Left ventricle myocardium inferior (tissue), 1 donor: ENCODE results near the gene ASL. TPM values are rescaled to one million over a fixed set of nuclear protein-coding genes. Genes with fewer than 3 reads are reported as not detected.

Source experiments
- DNase-seq: peaks from one replicate; pipeline ENCODE4 v3.0.0-alpha.2; 2020
- H3K27ac ChIP-seq: fragments of 200-600 bp; replicated peaks from 2 replicates; pipeline ENCODE4 v1.8.0; 2021
- H3K27me3 ChIP-seq: fragments of 200-600 bp; 2 replicates; pipeline ENCODE4 v1.8.0; 2021; ENCODE audit warnings: low read depth
- H3K36me3 ChIP-seq: fragments of 200-600 bp; 2 replicates; pipeline ENCODE4 v1.8.0; 2021
- H3K4me1 ChIP-seq: fragments of 200-600 bp; 2 replicates; pipeline ENCODE4 v1.8.0; 2021
- H3K4me3 ChIP-seq: fragments of 200-600 bp; 2 replicates; pipeline ENCODE4 v1.8.0; 2021; ENCODE audit warnings: mild to moderate bottlenecking, moderate library complexity
- H3K9me3 ChIP-seq: fragments of 200-600 bp; replicated peaks from 2 replicates; pipeline ENCODE4 v1.8.0; 2021
- intact Hi-C: fragments of 100-400 bp; cut with micrococcal nuclease; formaldehyde crosslinking; loops from one replicate; pipeline ENCODE4 v1.11.0; 2022
- total RNA-seq: library from RNA; stranded (reverse); fragmentation: NEBNext Ultra II Directional; extraction: Animal tissue kit (Norgen Biotek cat#: 25700); gene quantifications from one replicate; pipeline ENCODE4 v1.2.1, GENCODE V29; 2021
- TF ChIP-seq, protein P1 (sequence below): fragments of 200-600 bp; IDR thresholded peaks from 2 replicates; pipeline ENCODE4 v1.8.0; 2021; ENCODE audit warnings: antibody characterized with exemption, mild to moderate bottlenecking, borderline replicate concordance
- donor health status: DM: no; HTN: yes; CAD: no; lungs with severe emphysema.

Gene ASL
- total RNA-seq, 1 donor from 2014 or later, result 8.5 TPM

- no peak for DNase-seq
- TF ChIP-seq, protein P1, sequence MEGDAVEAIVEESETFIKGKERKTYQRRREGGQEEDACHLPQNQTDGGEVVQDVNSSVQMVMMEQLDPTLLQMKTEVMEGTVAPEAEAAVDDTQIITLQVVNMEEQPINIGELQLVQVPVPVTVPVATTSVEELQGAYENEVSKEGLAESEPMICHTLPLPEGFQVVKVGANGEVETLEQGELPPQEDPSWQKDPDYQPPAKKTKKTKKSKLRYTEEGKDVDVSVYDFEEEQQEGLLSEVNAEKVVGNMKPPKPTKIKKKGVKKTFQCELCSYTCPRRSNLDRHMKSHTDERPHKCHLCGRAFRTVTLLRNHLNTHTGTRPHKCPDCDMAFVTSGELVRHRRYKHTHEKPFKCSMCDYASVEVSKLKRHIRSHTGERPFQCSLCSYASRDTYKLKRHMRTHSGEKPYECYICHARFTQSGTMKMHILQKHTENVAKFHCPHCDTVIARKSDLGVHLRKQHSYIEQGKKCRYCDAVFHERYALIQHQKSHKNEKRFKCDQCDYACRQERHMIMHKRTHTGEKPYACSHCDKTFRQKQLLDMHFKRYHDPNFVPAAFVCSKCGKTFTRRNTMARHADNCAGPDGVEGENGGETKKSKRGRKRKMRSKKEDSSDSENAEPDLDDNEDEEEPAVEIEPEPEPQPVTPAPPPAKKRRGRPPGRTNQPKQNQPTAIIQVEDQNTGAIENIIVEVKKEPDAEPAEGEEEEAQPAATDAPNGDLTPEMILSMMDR, result no peak
- H3K36me3 ChIP-seq, result peaks cover 33% of the 10 kb centered on the region
- intact Hi-C loops, result no loop called here
- H3K4me1 ChIP-seq, result peaks cover 63% of the 10 kb centered on the region
- no peaks in the 10 kb centered on the region for H3K9me3 ChIP-seq
- no peaks in the 10 kb centered on the region for H3K27me3 ChIP-seq
- no peak overlapping the region for H3K4me3 ChIP-seq
- peak overlapping the region; percentile 51 for H3K27ac ChIP-seq
Observed at GRCh38 chr7:66142996-66143395, 67.4 kb downstream of the ASL start.

Other genes with a start within 250 kb of the ASL start
- 19.2 TPM for gene VKORC1L1, start 202.7 kb upstream of the ASL start, total RNA-seq
- gene GUSB, start 93.6 kb upstream of the ASL start, total RNA-seq, result 15.4 TPM
- 23.2 TPM for gene CRCP, start 39.0 kb downstream of the ASL start, total RNA-seq
- gene TPST1, start 129.5 kb downstream of the ASL start, total RNA-seq, result 5.7 TPM